Tibial nerve (tissue), 4 donors: ENCODE results near the gene FAM240B. TPM values are rescaled to one million over a fixed set of nuclear protein-coding genes. Genes with fewer than 3 reads are reported as not detected.

Experiments
- DNase-seq, 2 donors: peaks; one replicate each; pipeline ENCODE4 v3.0.0-alpha.2; 2019; ENCODE audit warnings: low spot score in 2 of 2
- H3K27ac ChIP-seq, 4 donors: fragments of 200-600 bp; sonication (generic) in 3 of 4; one replicate each; pipeline ENCODE4 v1.5.1; 2017 to 2019; ENCODE audit warnings: mild to moderate bottlenecking in 1 of 4
- H3K27me3 ChIP-seq, 2 donors: fragments of 200-600 bp; sonication (generic) in 1 of 2; one replicate each; pipeline versions ENCODE4 v1.5.1 to v1.6.0; 2017 to 2019
- H3K36me3 ChIP-seq, 3 donors: fragments of 200-600 bp; sonication (generic); one replicate each; pipeline ENCODE4 v1.5.1; 2018 to 2019
- H3K4me1 ChIP-seq, 4 donors: fragments of 200-600 bp; sonication (generic) in 3 of 4; one replicate each; pipeline ENCODE4 v1.5.1; 2017 to 2019
- H3K4me3 ChIP-seq, 4 donors: fragments of 200-600 bp; sonication (generic) in 3 of 4; one replicate each; pipeline ENCODE4 v1.5.1; 2017 to 2019; ENCODE audit warnings: mild to moderate bottlenecking in 1 of 4, moderate library complexity in 1 of 4
- H3K9me3 ChIP-seq, 4 donors: fragments of 200-600 bp; sonication (generic) in 3 of 4; one replicate each; pipeline ENCODE4 v1.5.1; 2017 to 2019
- CTCF ChIP-seq, 5 experiments: fragments of 200-600 bp in 3 of 5; fragments of 450-650 bp in 2 of 5; sonication (generic) in 3 of 5; IDR thresholded peaks; one replicate each; pipeline ENCODE4 v1.5.1; 2016 to 2019; ENCODE audit warnings: antibody characterized with exemption in 5 of 5, mild to moderate bottlenecking in 3 of 5, moderate library complexity in 2 of 5
- EP300 ChIP-seq, 2 donors: sonication (generic); formaldehyde crosslinking; IDR thresholded peaks; one replicate each; pipeline ENCODE4 v1.6.1; 2017; ENCODE audit warnings: antibody characterized with exemption in 2 of 2, mild to moderate bottlenecking in 1 of 2
- POLR2A ChIP-seq, 2 donors: fragments of 450-650 bp; IDR thresholded peaks; one replicate each; pipeline ENCODE4 v1.6.1; 2017; ENCODE audit warnings: antibody characterized with exemption in 2 of 2, mild to moderate bottlenecking in 2 of 2, moderate library complexity in 2 of 2
- WGBS, 2 donors: methylation state at CpG; one replicate each; pipeline ENCODE4 v1.1.5; 2018; 5-methylcytosine and 5-hydroxymethylcytosine counted together
- total RNA-seq, 4 donors: library from RNA; depleted of rRNA; stranded (reverse); fragments of >200 nt; gene quantifications; one replicate each; pipeline ENCODE4 v1.1.0, GENCODE V29; 2016

FAM240B gene
- total RNA-seq, 4 donors from 2014 or later: not detected

- DNase-seq: no peak
- H3K4me1 ChIP-seq: peaks cover 0 to 56% (median 15%) of the 10 kb centered on the region in 4 donors
- no peaks in the 10 kb centered on the region for H3K27me3 ChIP-seq
- peak overlapping the region; percentile 57 to 92 (median 80) for H3K27ac ChIP-seq
- TF ChIP-seq EP300 (IDR thresholded peaks at IDR 0.05) (no peak), CTCF (IDR thresholded peaks at IDR 0.05) (no peak), POLR2A (IDR thresholded peaks at IDR 0.05) (no peak)
- peak overlapping the region in 1 of 4 donors; percentile 8 for H3K4me3 ChIP-seq
- no peaks in the 10 kb centered on the region for H3K9me3 ChIP-seq
- 31 to 41% methylated on average over 21 of the region's 21 CpGs for WGBS, 2 donors
- no peaks in the 10 kb centered on the region for H3K36me3 ChIP-seq
Measured at GRCh38 chr9:38687389-38687842, 32.5 kb downstream of the FAM240B start.

GRCh38 chr9:38686933-38687332 lies 33.0 kb downstream of the FAM240B start:
- TF ChIP-seq POLR2A (IDR thresholded peaks at IDR 0.05) (no peak), CTCF (IDR thresholded peaks at IDR 0.05) (no peak), EP300 (IDR thresholded peaks at IDR 0.05) (no peak)
- no peak for DNase-seq
- no peaks in the 10 kb centered on the region for H3K27me3 ChIP-seq
- H3K9me3 ChIP-seq: no peaks in the 10 kb centered on the region
- H3K27ac ChIP-seq: peak overlapping the region; percentile 57 to 92 (median 80)
- 34 to 44% methylated on average over 10 of the region's 10 CpGs for WGBS, 2 donors
- H3K36me3 ChIP-seq: no peaks in the 10 kb centered on the region
- H3K4me1 ChIP-seq: peaks cover 0 to 59% (median 17%) of the 10 kb centered on the region in 4 donors
- H3K4me3 ChIP-seq: peak overlapping the region in 1 of 4 donors; percentile 8

- Histone ChIP-seq H3K36me3 (no peaks in the 10 kb centered on the region), H3K9me3 (no peaks in the 10 kb centered on the region)
- WGBS, 2 donors: 24 to 51% methylated on average over 2 of the region's 2 CpGs
Measured at GRCh38 chr9:38685535-38685934, 34.4 kb downstream of the FAM240B start.

GRCh38 chr9:38683336-38683735 lies 36.6 kb downstream of the FAM240B start:
- peaks cover 0 to 64% (median 22%) of the 10 kb centered on the region in 4 donors for H3K4me1 ChIP-seq
- H3K9me3 ChIP-seq: no peaks in the 10 kb centered on the region
- H3K27me3 ChIP-seq: no peaks in the 10 kb centered on the region
- no peak for DNase-seq
- 85 to 86% methylated on average over 8 of the region's 8 CpGs for WGBS, 2 donors
- H3K36me3 ChIP-seq: no peaks in the 10 kb centered on the region
- H3K4me3 ChIP-seq: no peak overlapping the region
- peak overlapping the region in 3 of 4 donors; percentile 44 to 92 (median 91) for H3K27ac ChIP-seq
- TF ChIP-seq EP300 (IDR thresholded peaks at IDR 0.05) (no peak), POLR2A (IDR thresholded peaks at IDR 0.05) (no peak), CTCF (IDR thresholded peaks at IDR 0.05) (no peak)

More at GRCh38 chr9:38685535-38685934, 34.4 kb downstream of the FAM240B start:
- Histone ChIP-seq H3K4me3 (no peak overlapping the region), H3K27ac (peak overlapping the region; percentile 61 to 92 (median 80)), H3K27me3 (no peaks in the 10 kb centered on the region), H3K4me1 (peaks cover 0 to 70% (median 21%) of the 10 kb centered on the region in 4 donors)
- TF ChIP-seq POLR2A (IDR thresholded peaks at IDR 0.05) (no peak), EP300 (IDR thresholded peaks at IDR 0.05) (peak; percentile 19 to 64)
- no peak for DNase-seq

- TF ChIP-seq EP300 (IDR thresholded peaks at IDR 0.05) (no peak), CTCF (IDR thresholded peaks at IDR 0.05) (no peak), POLR2A (IDR thresholded peaks at IDR 0.05) (no peak)
Measured at GRCh38 chr9:38682713-38683112, 37.2 kb downstream of the FAM240B start.

More at GRCh38 chr9:38682713-38683112, 37.2 kb downstream of the FAM240B start:
- Histone ChIP-seq H3K9me3 (no peaks in the 10 kb centered on the region), H3K27ac (peak overlapping the region in 3 of 4 donors; percentile 44 to 92 (median 91)), H3K27me3 (no peaks in the 10 kb centered on the region), H3K4me1 (peaks cover 0 to 61% (median 22%) of the 10 kb centered on the region in 4 donors), H3K36me3 (no peaks in the 10 kb centered on the region), H3K4me3 (no peak overlapping the region)
- no peak for DNase-seq
- 60 to 63% methylated on average over 3 of the region's 3 CpGs for WGBS, 2 donors
